Measurements from ENCODE around the gene COL5A1.

The COL5A1 gene

GRCh38 chr9:134750450-134751155, 109.0 kb downstream of the COL5A1 start:
- Histone ChIP-seq H3K79me2 (ENCODE audit: control insufficient read depth, insufficient read depth, low read length, unreplicated experiment) (no peaks in the 10 kb centered on the region), H3K36me3 (ENCODE audit: insufficient read depth, low read length) (peaks cover 59% of the 10 kb centered on the region), H2AFZ (ENCODE audit: low read length, unreplicated experiment) (no peak overlapping the region), H3K4me1 (ENCODE audit: control insufficient read depth, insufficient read depth, low read length, unreplicated experiment) (no peaks in the 10 kb centered on the region), H3K4me3 (ENCODE audit: low read depth, low read length) (no peak overlapping the region), H3K27me3 (ENCODE audit: insufficient read depth, low read length) (no peaks in the 10 kb centered on the region), H3K27ac (ENCODE audit: low read depth, low read length) (no peak overlapping the region)

DNA sequence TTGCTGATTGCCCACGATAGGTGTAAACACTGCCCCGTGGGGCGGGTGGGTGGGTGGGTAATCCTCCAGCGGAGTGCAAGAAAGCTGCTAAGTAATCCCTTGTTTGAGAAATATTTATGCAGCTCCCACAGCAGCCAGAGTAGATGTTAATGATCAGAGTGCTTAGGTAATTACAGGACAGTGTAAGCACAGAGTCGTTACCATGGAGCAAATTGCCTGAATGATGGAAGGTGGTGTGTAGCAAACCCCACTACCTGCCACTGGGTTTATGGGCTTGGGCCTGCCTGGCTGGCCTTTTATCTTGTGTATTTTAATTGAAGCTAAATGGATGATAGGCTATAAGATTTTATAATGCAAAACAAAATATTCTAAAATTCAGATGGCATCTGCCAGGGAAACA, 110.0 kb downstream of the COL5A1 start:
- Histone ChIP-seq H2AFZ (ENCODE audit: low read length, unreplicated experiment) (no peak overlapping the region), H3K36me3 (ENCODE audit: insufficient read depth, low read length) (peaks cover 52% of the 10 kb centered on the region), H3K27ac (ENCODE audit: low read depth, low read length) (no peak overlapping the region), H3K27me3 (ENCODE audit: insufficient read depth, low read length) (no peaks in the 10 kb centered on the region), H3K79me2 (ENCODE audit: control insufficient read depth, insufficient read depth, low read length, unreplicated experiment) (no peaks in the 10 kb centered on the region), H3K4me1 (ENCODE audit: control insufficient read depth, insufficient read depth, low read length, unreplicated experiment) (no peaks in the 10 kb centered on the region), H3K4me3 (ENCODE audit: low read depth, low read length) (no peak overlapping the region)

- H3K36me3 ChIP-seq (ENCODE audit: insufficient read depth, low read length): peaks cover 42% of the 10 kb centered on the region
- no peak overlapping the region for H2AFZ ChIP-seq (ENCODE audit: low read length, unreplicated experiment)
- H3K27me3 ChIP-seq (ENCODE audit: insufficient read depth, low read length): no peaks in the 10 kb centered on the region
- no peak overlapping the region for H3K27ac ChIP-seq (ENCODE audit: low read depth, low read length)
- H3K4me3 ChIP-seq (ENCODE audit: low read depth, low read length): no peak overlapping the region
- H3K4me1 ChIP-seq (ENCODE audit: control insufficient read depth, insufficient read depth, low read length, unreplicated experiment): no peaks in the 10 kb centered on the region
- no peaks in the 10 kb centered on the region for H3K79me2 ChIP-seq (ENCODE audit: control insufficient read depth, insufficient read depth, low read length, unreplicated experiment)
Measured at GRCh38 chr9:134752471-134753168, 111.0 kb downstream of the COL5A1 start.

- peaks cover 37% of the 10 kb centered on the region for H3K36me3 ChIP-seq (ENCODE audit: insufficient read depth, low read length)
- H3K4me3 ChIP-seq (ENCODE audit: low read depth, low read length): no peak overlapping the region
- H3K27me3 ChIP-seq (ENCODE audit: insufficient read depth, low read length): no peaks in the 10 kb centered on the region
- no peak overlapping the region for H3K27ac ChIP-seq (ENCODE audit: low read depth, low read length)
- no peaks in the 10 kb centered on the region for H3K4me1 ChIP-seq (ENCODE audit: control insufficient read depth, insufficient read depth, low read length, unreplicated experiment)
- H2AFZ ChIP-seq (ENCODE audit: low read length, unreplicated experiment): no peak overlapping the region
- H3K79me2 ChIP-seq (ENCODE audit: control insufficient read depth, insufficient read depth, low read length, unreplicated experiment): no peaks in the 10 kb centered on the region
Measured at GRCh38 chr9:134753191-134753590, 111.6 kb downstream of the COL5A1 start.

GRCh38 chr9:134755221-134755907, 113.8 kb downstream of the COL5A1 start:
- H3K4me1 ChIP-seq (ENCODE audit: control insufficient read depth, insufficient read depth, low read length, unreplicated experiment): no peaks in the 10 kb centered on the region
- H2AFZ ChIP-seq (ENCODE audit: low read length, unreplicated experiment): no peak overlapping the region
- no peaks in the 10 kb centered on the region for H3K27me3 ChIP-seq (ENCODE audit: insufficient read depth, low read length)
- H3K36me3 ChIP-seq (ENCODE audit: insufficient read depth, low read length): peaks cover 32% of the 10 kb centered on the region
- no peaks in the 10 kb centered on the region for H3K79me2 ChIP-seq (ENCODE audit: control insufficient read depth, insufficient read depth, low read length, unreplicated experiment)
- no peak overlapping the region for H3K27ac ChIP-seq (ENCODE audit: low read depth, low read length)
- no peak overlapping the region for H3K4me3 ChIP-seq (ENCODE audit: low read depth, low read length)

DNA sequence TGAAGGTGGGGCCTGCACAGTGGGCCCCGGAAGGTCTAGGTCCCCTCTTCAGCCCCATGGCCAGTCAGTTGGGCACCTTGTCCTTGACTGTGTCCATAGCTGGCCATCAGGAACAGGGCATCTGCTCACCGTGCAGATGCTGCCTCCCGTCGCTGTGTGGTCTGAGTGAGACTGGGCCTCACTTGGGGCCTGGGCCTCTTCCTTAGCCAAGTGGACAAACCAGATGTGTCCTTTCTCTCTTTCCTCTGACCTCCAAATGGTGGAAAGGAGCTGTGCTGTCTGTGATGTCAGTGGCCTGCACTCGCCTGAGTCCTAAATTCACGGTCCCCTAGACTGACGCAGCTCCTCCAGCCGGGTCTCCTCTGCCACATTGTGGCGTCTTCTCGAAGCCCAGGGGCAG, 114.5 kb downstream of the COL5A1 start:
- no peak overlapping the region for H3K27ac ChIP-seq (ENCODE audit: low read depth, low read length)
- H3K4me3 ChIP-seq (ENCODE audit: low read depth, low read length): no peak overlapping the region
- H3K36me3 ChIP-seq (ENCODE audit: insufficient read depth, low read length): peaks cover 37% of the 10 kb centered on the region
- H2AFZ ChIP-seq (ENCODE audit: low read length, unreplicated experiment): no peak overlapping the region
- H3K27me3 ChIP-seq (ENCODE audit: insufficient read depth, low read length): no peaks in the 10 kb centered on the region
- no peaks in the 10 kb centered on the region for H3K4me1 ChIP-seq (ENCODE audit: control insufficient read depth, insufficient read depth, low read length, unreplicated experiment)
- no peaks in the 10 kb centered on the region for H3K79me2 ChIP-seq (ENCODE audit: control insufficient read depth, insufficient read depth, low read length, unreplicated experiment)

- Histone ChIP-seq H3K27ac (ENCODE audit: low read depth, low read length) (no peak overlapping the region), H3K36me3 (ENCODE audit: insufficient read depth, low read length) (peaks cover 48% of the 10 kb centered on the region), H3K27me3 (ENCODE audit: insufficient read depth, low read length) (no peaks in the 10 kb centered on the region)
Measured at GRCh38 chr9:134757216-134757975, 115.8 kb downstream of the COL5A1 start.

DNA sequence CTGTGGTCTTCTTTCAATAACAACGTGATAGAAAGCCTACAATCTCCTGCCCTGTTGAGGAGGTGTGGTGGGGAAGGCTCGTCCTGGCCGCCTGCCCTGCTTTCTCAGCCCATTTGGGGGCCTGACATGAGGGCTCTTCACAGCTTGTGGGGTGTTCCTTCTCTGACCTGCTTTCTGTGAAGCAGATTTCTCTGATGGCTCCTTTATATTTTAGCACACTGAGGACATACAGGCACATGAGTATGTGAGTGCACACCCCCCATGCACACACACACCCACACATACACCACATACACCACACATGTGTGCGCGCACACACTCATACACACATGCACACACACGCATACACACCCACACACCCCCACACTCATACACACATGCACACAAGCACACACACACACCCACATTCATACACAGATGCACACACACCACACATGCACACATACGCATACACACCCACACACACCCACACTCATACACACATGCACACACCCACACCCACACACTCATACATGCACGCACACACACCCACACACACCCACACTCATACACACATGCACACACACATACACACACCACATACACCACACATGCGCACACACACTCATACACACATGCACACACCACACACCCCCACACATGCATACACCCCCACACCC, 117.5 kb downstream of the COL5A1 start:
- H3K27me3 ChIP-seq (ENCODE audit: insufficient read depth, low read length): no peaks in the 10 kb centered on the region
- H3K4me1 ChIP-seq (ENCODE audit: control insufficient read depth, insufficient read depth, low read length, unreplicated experiment): no peaks in the 10 kb centered on the region
- H3K36me3 ChIP-seq (ENCODE audit: insufficient read depth, low read length): peaks cover 41% of the 10 kb centered on the region
- H2AFZ ChIP-seq (ENCODE audit: low read length, unreplicated experiment): no peak overlapping the region
- no peak overlapping the region for H3K4me3 ChIP-seq (ENCODE audit: low read depth, low read length)
- H3K79me2 ChIP-seq (ENCODE audit: control insufficient read depth, insufficient read depth, low read length, unreplicated experiment): peaks cover 2% of the 10 kb centered on the region
- no peak overlapping the region for H3K27ac ChIP-seq (ENCODE audit: low read depth, low read length)

More at GRCh38 chr9:134757216-134757975, 115.8 kb downstream of the COL5A1 start:
- H3K4me1 ChIP-seq (ENCODE audit: control insufficient read depth, insufficient read depth, low read length, unreplicated experiment): no peaks in the 10 kb centered on the region
- peaks cover 2% of the 10 kb centered on the region for H3K79me2 ChIP-seq (ENCODE audit: control insufficient read depth, insufficient read depth, low read length, unreplicated experiment)
- no peak overlapping the region for H3K4me3 ChIP-seq (ENCODE audit: low read depth, low read length)
- H2AFZ ChIP-seq (ENCODE audit: low read length, unreplicated experiment): no peak overlapping the region

GRCh38 chr9:134759913-134760312, 118.3 kb downstream of the COL5A1 start:
- H3K4me1 ChIP-seq (ENCODE audit: control insufficient read depth, insufficient read depth, low read length, unreplicated experiment): no peaks in the 10 kb centered on the region
- H3K36me3 ChIP-seq (ENCODE audit: insufficient read depth, low read length): peaks cover 44% of the 10 kb centered on the region

More at GRCh38 chr9:134759913-134760312, 118.3 kb downstream of the COL5A1 start:
- Histone ChIP-seq H3K79me2 (ENCODE audit: control insufficient read depth, insufficient read depth, low read length, unreplicated experiment) (peaks cover 2% of the 10 kb centered on the region), H3K27me3 (ENCODE audit: insufficient read depth, low read length) (no peaks in the 10 kb centered on the region), H3K27ac (ENCODE audit: low read depth, low read length) (no peak overlapping the region), H3K4me3 (ENCODE audit: low read depth, low read length) (no peak overlapping the region), H2AFZ (ENCODE audit: low read length, unreplicated experiment) (no peak overlapping the region)

Data from ACC112 (cell line).